SK-N-SH treated with all-trans-retinoic acid at 6 μM for 48 hours (cell line): ENCODE measurements around the gene TOP3A.
A peak's percentile ranks its signal among the peaks of the same experiment; 100 is the strongest.
"Not testable (repeated sequence)": the region's sequence is repeated elsewhere in the genome, so short reads cannot be mapped to it uniquely, and the experiment has no call there.

ENCODE experiments used
- ATAC-seq: fragments of 200-7000 bp; cut with Tn5 transposase; 3 replicates; pipeline ENCODE4 v1.9.1; 2020; ENCODE audit warnings: mild to moderate bottlenecking, moderate library complexity
- ARNTL ChIP-seq: fragments of 450-650 bp; formaldehyde crosslinking; IDR thresholded peaks from 2 replicates; pipeline ENCODE4 v1.5.0; 2020; ENCODE audit warnings: low read depth, mild to moderate bottlenecking, moderate library complexity, borderline replicate concordance
- BACH2 ChIP-seq: fragments of 250-450 bp; sonication (Bioruptor Pico); IDR thresholded peaks from 2 replicates; pipeline ENCODE4 v1.9.0; 2021; ENCODE audit warnings: mild to moderate bottlenecking, borderline replicate concordance
- CREB5 ChIP-seq: fragments of 250-450 bp; sonication (Bioruptor Pico); IDR thresholded peaks from 2 replicates; pipeline ENCODE4 v1.5.1; 2020; ENCODE audit warnings: low read depth, mild to moderate bottlenecking, moderate library complexity
- CSDC2 ChIP-seq: fragments of 250-450 bp; sonication (Bioruptor Pico); IDR thresholded peaks from 2 replicates; pipeline ENCODE4 v1.5.0; 2020; ENCODE audit warnings: mild to moderate bottlenecking, moderate library complexity
- CSRNP3 ChIP-seq: fragments of 250-450 bp; sonication (Bioruptor Pico); IDR thresholded peaks from 2 replicates; pipeline ENCODE4 v1.5.1; 2021; ENCODE audit warnings: mild to moderate bottlenecking, moderate library complexity
- ESRRG ChIP-seq: fragments of 250-450 bp; sonication (Bioruptor Pico); IDR thresholded peaks from 2 replicates; pipeline ENCODE4 v1.6.1; 2021; ENCODE audit warnings: mild to moderate bottlenecking
- GLIS3 ChIP-seq: fragments of 250-450 bp; sonication (Bioruptor Pico); IDR thresholded peaks from 2 replicates; pipeline ENCODE4 v1.5.0; 2020; ENCODE audit warnings: mild to moderate bottlenecking, moderate library complexity
- ISL1 ChIP-seq: fragments of 250-450 bp; sonication (Bioruptor Pico); IDR thresholded peaks from 2 replicates; pipeline ENCODE4 v2.1.2; 2022; ENCODE audit warnings: mild to moderate bottlenecking, moderate library complexity
- OSR1 ChIP-seq: fragments of 250-450 bp; sonication (Bioruptor Pico); IDR thresholded peaks from 2 replicates; pipeline ENCODE4 v1.8.0; 2022; ENCODE audit warnings: moderate library complexity, mild to moderate bottlenecking, inconsistent platforms
- PPARA ChIP-seq: fragments of 250-450 bp; sonication (Bioruptor Pico); IDR thresholded peaks from 2 replicates; pipeline ENCODE4 v1.5.0; 2020; ENCODE audit warnings: mild to moderate bottlenecking, borderline replicate concordance
- RARB ChIP-seq: fragments of 250-450 bp; sonication (Bioruptor Pico); IDR thresholded peaks from 2 replicates; pipeline ENCODE4 v1.8.0; 2021; ENCODE audit warnings: mild to moderate bottlenecking, moderate library complexity
- SNAI2 ChIP-seq: fragments of 250-450 bp; sonication (Bioruptor Pico); IDR thresholded peaks from 2 replicates; pipeline ENCODE4 v1.5.0; 2020; ENCODE audit warnings: mild to moderate bottlenecking, moderate library complexity
- TCF4 ChIP-seq: fragments of 250-450 bp; sonication (Bioruptor Pico); IDR thresholded peaks from 2 replicates; pipeline ENCODE4 v1.8.0; 2021; ENCODE audit warnings: mild to moderate bottlenecking, moderate library complexity, borderline replicate concordance
- ZC3H10 ChIP-seq: fragments of 250-450 bp; sonication (Bioruptor Pico); IDR thresholded peaks from 2 replicates; pipeline ENCODE4 v1.5.1; 2021; ENCODE audit warnings: mild to moderate bottlenecking, moderate library complexity
- ZFP3 ChIP-seq: fragments of 250-450 bp; sonication (Bioruptor Pico); IDR thresholded peaks from 2 replicates; pipeline ENCODE4 v1.5.0; 2020; ENCODE audit warnings: mild to moderate bottlenecking, moderate library complexity
- ZFP30 ChIP-seq: fragments of 450-650 bp; formaldehyde crosslinking; IDR thresholded peaks from 2 replicates; pipeline ENCODE4 v1.5.0; 2022; ENCODE audit warnings: mild to moderate bottlenecking, moderate library complexity
- ZNF565 ChIP-seq: fragments of 450-650 bp; formaldehyde crosslinking; conservative IDR thresholded peaks from 2 replicates; pipeline ENCODE4 v1.5.0; 2020; ENCODE audit warnings: low read depth, mild to moderate bottlenecking, moderate library complexity
- ZNF70 ChIP-seq: fragments of 450-650 bp; formaldehyde crosslinking; IDR thresholded peaks from 2 replicates; pipeline ENCODE4 v1.5.0; 2020; ENCODE audit warnings: mild to moderate bottlenecking, moderate library complexity
- ZNF8 ChIP-seq: fragments of 450-650 bp; formaldehyde crosslinking; IDR thresholded peaks from 2 replicates; pipeline ENCODE4 v1.5.0; 2020; ENCODE audit warnings: mild to moderate bottlenecking, moderate library complexity
- TF ChIP-seq, protein P1 (sequence below): fragments of 250-450 bp; sonication (Bioruptor Pico); IDR thresholded peaks from 2 replicates; pipeline ENCODE4 v1.5.0; 2020; ENCODE audit warnings: mild to moderate bottlenecking, moderate library complexity
- TF ChIP-seq, protein P2 (sequence below): fragments of 250-450 bp; sonication (Bioruptor Pico); IDR thresholded peaks from 2 replicates; pipeline ENCODE4 v1.8.0; 2021; ENCODE audit warnings: low read depth, mild to moderate bottlenecking, moderate library complexity, borderline replicate concordance

Gene TOP3A

GRCh38 chr17:18314059-18314730, 599 bp downstream of the TOP3A start:
- ATAC-seq: peak; percentile 37
- no peak for TF ChIP-seq ZNF70 (CRISPR knock-in tag)
- no peak for TF ChIP-seq ESRRG (CRISPR knock-in tag)
- no peak for TF ChIP-seq CSDC2 (CRISPR knock-in tag)
- TF ChIP-seq CSRNP3 (CRISPR knock-in tag): no peak
- TF ChIP-seq SNAI2 (CRISPR knock-in tag): no peak
- no peak for TF ChIP-seq ARNTL (CRISPR knock-in tag)
- no peak for TF ChIP-seq ZFP30 (CRISPR knock-in tag)
- no peak for TF ChIP-seq ZFP3 (CRISPR knock-in tag)
- no peak for TF ChIP-seq GLIS3 (CRISPR knock-in tag)
- TF ChIP-seq ZC3H10 (CRISPR knock-in tag): no peak
- TF ChIP-seq, protein P1, sequence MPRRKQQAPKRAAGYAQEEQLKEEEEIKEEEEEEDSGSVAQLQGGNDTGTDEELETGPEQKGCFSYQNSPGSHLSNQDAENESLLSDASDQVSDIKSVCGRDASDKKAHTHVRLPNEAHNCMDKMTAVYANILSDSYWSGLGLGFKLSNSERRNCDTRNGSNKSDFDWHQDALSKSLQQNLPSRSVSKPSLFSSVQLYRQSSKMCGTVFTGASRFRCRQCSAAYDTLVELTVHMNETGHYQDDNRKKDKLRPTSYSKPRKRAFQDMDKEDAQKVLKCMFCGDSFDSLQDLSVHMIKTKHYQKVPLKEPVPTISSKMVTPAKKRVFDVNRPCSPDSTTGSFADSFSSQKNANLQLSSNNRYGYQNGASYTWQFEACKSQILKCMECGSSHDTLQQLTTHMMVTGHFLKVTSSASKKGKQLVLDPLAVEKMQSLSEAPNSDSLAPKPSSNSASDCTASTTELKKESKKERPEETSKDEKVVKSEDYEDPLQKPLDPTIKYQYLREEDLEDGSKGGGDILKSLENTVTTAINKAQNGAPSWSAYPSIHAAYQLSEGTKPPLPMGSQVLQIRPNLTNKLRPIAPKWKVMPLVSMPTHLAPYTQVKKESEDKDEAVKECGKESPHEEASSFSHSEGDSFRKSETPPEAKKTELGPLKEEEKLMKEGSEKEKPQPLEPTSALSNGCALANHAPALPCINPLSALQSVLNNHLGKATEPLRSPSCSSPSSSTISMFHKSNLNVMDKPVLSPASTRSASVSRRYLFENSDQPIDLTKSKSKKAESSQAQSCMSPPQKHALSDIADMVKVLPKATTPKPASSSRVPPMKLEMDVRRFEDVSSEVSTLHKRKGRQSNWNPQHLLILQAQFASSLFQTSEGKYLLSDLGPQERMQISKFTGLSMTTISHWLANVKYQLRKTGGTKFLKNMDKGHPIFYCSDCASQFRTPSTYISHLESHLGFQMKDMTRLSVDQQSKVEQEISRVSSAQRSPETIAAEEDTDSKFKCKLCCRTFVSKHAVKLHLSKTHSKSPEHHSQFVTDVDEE (CRISPR knock-in tag): no peak
- no peak for TF ChIP-seq BACH2 (CRISPR knock-in tag)
- TF ChIP-seq RARB (CRISPR knock-in tag): no peak
- TF ChIP-seq OSR1: no peak

DNA sequence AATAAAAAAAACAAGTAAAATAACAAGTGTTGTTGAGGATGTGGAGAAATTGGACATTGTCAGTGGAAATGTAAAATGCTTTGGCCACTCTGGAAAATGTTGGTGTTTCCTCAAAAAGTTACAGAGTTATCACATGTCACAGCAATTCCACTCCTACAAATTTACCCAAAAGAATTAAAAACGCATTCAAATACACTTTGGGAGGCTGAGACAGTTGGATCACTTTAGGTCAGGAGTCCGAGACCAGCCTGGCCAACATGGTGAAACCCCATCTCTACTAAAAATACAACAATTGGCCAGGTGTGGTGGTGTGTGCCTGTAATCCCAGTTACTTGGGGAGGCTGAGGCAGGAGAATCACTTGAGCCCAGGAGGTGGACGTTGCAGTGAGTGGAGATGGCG, 5.6 kb downstream of the TOP3A start:
- no peak for ATAC-seq
- no peak for TF ChIP-seq CSDC2 (CRISPR knock-in tag)
- TF ChIP-seq, protein P1 (CRISPR knock-in tag): no peak
- no peak for TF ChIP-seq ZFP30 (CRISPR knock-in tag)
- no peak for TF ChIP-seq ZFP3 (CRISPR knock-in tag)
- no peak for TF ChIP-seq GLIS3 (CRISPR knock-in tag)
- TF ChIP-seq OSR1: no peak
- no peak for TF ChIP-seq ZNF8 (CRISPR knock-in tag)
- TF ChIP-seq ISL1 (CRISPR knock-in tag): no peak
- no peak for TF ChIP-seq SNAI2 (CRISPR knock-in tag)
- no peak for TF ChIP-seq TCF4
- TF ChIP-seq ZNF565: no peak

GRCh38 chr17:18303206-18303605, 11.6 kb downstream of the TOP3A start:
- not testable (repeated sequence) for ATAC-seq

GRCh38 chr17:18300725-18301480, 13.9 kb downstream of the TOP3A start:
- ATAC-seq: no peak
- TF ChIP-seq CSRNP3 (CRISPR knock-in tag) (no peak), BACH2 (CRISPR knock-in tag) (no peak), ZFP3 (CRISPR knock-in tag) (no peak), ZNF8 (CRISPR knock-in tag) (no peak), ARNTL (CRISPR knock-in tag) (no peak), PPARA (CRISPR knock-in tag) (no peak), ESRRG (CRISPR knock-in tag) (no peak), CREB5 (no peak), CSDC2 (CRISPR knock-in tag) (no peak)
- TF ChIP-seq, protein P2, sequence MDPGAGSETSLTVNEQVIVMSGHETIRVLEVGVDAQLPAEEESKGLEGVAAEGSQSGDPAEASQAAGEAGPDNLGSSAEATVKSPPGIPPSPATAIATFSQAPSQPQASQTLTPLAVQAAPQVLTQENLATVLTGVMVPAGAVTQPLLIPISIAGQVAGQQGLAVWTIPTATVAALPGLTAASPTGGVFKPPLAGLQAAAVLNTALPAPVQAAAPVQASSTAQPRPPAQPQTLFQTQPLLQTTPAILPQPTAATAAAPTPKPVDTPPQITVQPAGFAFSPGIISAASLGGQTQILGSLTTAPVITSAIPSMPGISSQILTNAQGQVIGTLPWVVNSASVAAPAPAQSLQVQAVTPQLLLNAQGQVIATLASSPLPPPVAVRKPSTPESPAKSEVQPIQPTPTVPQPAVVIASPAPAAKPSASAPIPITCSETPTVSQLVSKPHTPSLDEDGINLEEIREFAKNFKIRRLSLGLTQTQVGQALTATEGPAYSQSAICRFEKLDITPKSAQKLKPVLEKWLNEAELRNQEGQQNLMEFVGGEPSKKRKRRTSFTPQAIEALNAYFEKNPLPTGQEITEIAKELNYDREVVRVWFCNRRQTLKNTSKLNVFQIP (CRISPR knock-in tag): no peak

GRCh38 chr17:18298061-18298460, 16.7 kb downstream of the TOP3A start:
- not testable (repeated sequence) for ATAC-seq
